UCSD-AML1 (cell line): Measurements from ENCODE around the gene KRTAP2-3.
"Not testable (repeated sequence)": the region's sequence is repeated elsewhere in the genome, so short reads cannot be mapped to it uniquely, and the experiment has no call there.

ENCODE experiments used
- DNase-seq: peaks from one replicate; lab custom pipeline; 2025; ENCODE audit not compliant: unreplicated experiment; lab: John Stamatoyannopoulos, UW

The KRTAP2-3 gene

GRCh38 chr17:41037853-41038350, 22.0 kb downstream of the KRTAP2-3 start:
- no peak for DNase-seq

- DNase-seq, result not testable (repeated sequence)
Observed at GRCh38 chr17:41034346-41034935, 25.5 kb downstream of the KRTAP2-3 start, which contains the start of gene KRTAP1-3. KRTAP1-3 (minus strand) TSS chr17:41034874; CDS start chr17:41034821, 53 bp downstream.

GRCh38 chr17:41029633-41030245, 30.2 kb downstream of the KRTAP2-3 start, which contains the start of gene KRTAP1-4:
KRTAP1-4 (minus strand) TSS chr17:41030195; CDS start chr17:41030078, 117 bp downstream.
- no peak for DNase-seq

GRCh38 chr17:41026715-41027471, 33.0 kb downstream of the KRTAP2-3 start, which contains the start of gene KRTAP1-5:
KRTAP1-5 (minus strand) TSS chr17:41027208; CDS start chr17:41027155, 53 bp downstream.
- no peak for DNase-seq

GRCh38 chr17:41024697-41025096, 35.2 kb downstream of the KRTAP2-3 start:
- no peak for DNase-seq

GRCh38 chr17:41020336-41020735, 39.6 kb downstream of the KRTAP2-3 start:
- DNase-seq, result no peak

- no peak for DNase-seq
Observed at GRCh38 chr17:41019415-41019814, 40.5 kb downstream of the KRTAP2-3 start.

GRCh38 chr17:41018541-41018940, 41.4 kb downstream of the KRTAP2-3 start:
- DNase-seq, result no peak

GRCh38 chr17:41016578-41017215, 43.2 kb downstream of the KRTAP2-3 start:
- DNase-seq, result no peak

GRCh38 chr17:41015454-41015853, 44.5 kb downstream of the KRTAP2-3 start:
- DNase-seq, result no peak

- DNase-seq, result no peak
Observed at GRCh38 chr17:41013606-41014005, 46.3 kb downstream of the KRTAP2-3 start.

GRCh38 chr17:41013181-41013580, 46.7 kb downstream of the KRTAP2-3 start:
- no peak for DNase-seq

- DNase-seq, result no peak
Observed at GRCh38 chr17:41012326-41013120, 47.4 kb downstream of the KRTAP2-3 start.

GRCh38 chr17:41010441-41010840, 49.5 kb downstream of the KRTAP2-3 start:
- DNase-seq, result no peak

- DNase-seq, result no peak
Observed at GRCh38 chr17:41009936-41010335, 50.0 kb downstream of the KRTAP2-3 start.

GRCh38 chr17:41009301-41009760, 50.6 kb downstream of the KRTAP2-3 start:
- no peak for DNase-seq
